Ovary (tissue), 9 donors: ENCODE measurements around the gene CCNB1IP1. TPM values are rescaled to one million over a fixed set of nuclear protein-coding genes. Genes with fewer than 3 reads are reported as not detected.

Experiments used
- DNase-seq, 5 donors: peaks; one replicate each; pipeline ENCODE4 v3.0.0-alpha.2; 2019 to 2020
- H3K27ac ChIP-seq, 2 donors: fragments of 200-600 bp; one replicate each; pipeline versions ENCODE4 v1.5.1 to v1.8.0; 2019 to 2022
- H3K27me3 ChIP-seq: fragments of 200-600 bp; one replicate; pipeline ENCODE4 v1.8.0; 2022
- H3K36me3 ChIP-seq: fragments of 200-600 bp; sonication (generic); one replicate; pipeline ENCODE4 v1.5.1; 2019
- H3K4me1 ChIP-seq: one replicate; pipeline ENCODE4 v1.8.1; 2013; ENCODE audit warnings: mild to moderate bottlenecking, moderate library complexity; ENCODE audit not compliant: insufficient read depth
- H3K4me3 ChIP-seq: fragments of 200-600 bp; sonication (generic); one replicate; pipeline ENCODE4 v1.5.1; 2017
- H3K9me3 ChIP-seq, 2 donors: fragments of 200-600 bp in 1 of 2; sonication (generic) in 1 of 2; one replicate each; pipeline versions ENCODE4 v1.5.1 to v1.8.1; 2013 to 2019; ENCODE audit warnings: mild to moderate bottlenecking in 1 of 2, moderate library complexity in 1 of 2
- CTCF ChIP-seq, 3 donors: fragments of 450-650 bp in 2 of 3; fragments of 200-600 bp in 1 of 3; IDR thresholded peaks; one replicate each; pipeline versions ENCODE4 v1.5.1 to v1.8.0; 2016 to 2022; ENCODE audit warnings: antibody characterized with exemption in 3 of 3, mild to moderate bottlenecking in 1 of 3
- EP300 ChIP-seq: sonication (generic); formaldehyde crosslinking; IDR thresholded peaks from one replicate; pipeline ENCODE4 v1.6.1; 2017; ENCODE audit warnings: antibody characterized with exemption
- POLR2A ChIP-seq: fragments of 450-650 bp; IDR thresholded peaks from one replicate; pipeline ENCODE4 v1.6.1; 2017; ENCODE audit warnings: antibody characterized with exemption, mild to moderate bottlenecking, moderate library complexity
- WGBS, 3 donors: extraction: QIAGEN DNeasy Blood & Tissue Kit in 1 of 3; methylation state at CpG; one replicate each; pipeline versions ENCODE4 v1.1.5 to v1.1.7; 2013 to 2017; 5-methylcytosine and 5-hydroxymethylcytosine counted together
- intact Hi-C, 4 donors: fragments of 100-400 bp; cut with DNase I; formaldehyde crosslinking; loops; one replicate each; pipeline versions ENCODE4 v1.11.0 to v1.15.1; 2022 to 2023
- polyA plus RNA-seq, 2 donors: library from polyadenylated mRNA; stranded (reverse); fragments of 200-250 nt in 1 of 2; fragments of 350-450 nt in 1 of 2; fragmentation: Illumina TruSeq in 1 of 2; extraction: RNeasy Lipid Tissue Mini Kit (QIAGEN cat#74804) in 1 of 2; gene quantifications; one replicate each; pipeline ENCODE4 v1.2.3, GENCODE V29; 2013 to 2014
- total RNA-seq, 7 donors: library from RNA; depleted of rRNA in 2 of 7; stranded (reverse); fragments of >200 nt in 2 of 7; fragmentation: NEBNext Ultra II Directional in 3 of 7; extraction: Animal tissue kit (Norgen Biotek cat#: 25700) in 3 of 7; gene quantifications; one replicate each; pipeline versions ENCODE4 v1.1.0 to v1.2.4, GENCODE V29; 2016 to 2023
- donor health status: DM: no; HTN: no; CAD: no; lungs with moderate emphysema.
- donor health status: DM: no; HTN: no; CAD: no.
- donor health status: Bipolar disorder and iron deficiency.
- donor health status: DM: yes; HTN: yes; CAD: no.
- donor health status: DM: no; HTN: no; CAD: no.
- donor health status: DM: yes; HTN: yes; CAD: no.

CCNB1IP1 gene
- total and polyA plus RNA-seq, 9 donors, result 57.1 to 150 (median 88.0) TPM

DNA sequence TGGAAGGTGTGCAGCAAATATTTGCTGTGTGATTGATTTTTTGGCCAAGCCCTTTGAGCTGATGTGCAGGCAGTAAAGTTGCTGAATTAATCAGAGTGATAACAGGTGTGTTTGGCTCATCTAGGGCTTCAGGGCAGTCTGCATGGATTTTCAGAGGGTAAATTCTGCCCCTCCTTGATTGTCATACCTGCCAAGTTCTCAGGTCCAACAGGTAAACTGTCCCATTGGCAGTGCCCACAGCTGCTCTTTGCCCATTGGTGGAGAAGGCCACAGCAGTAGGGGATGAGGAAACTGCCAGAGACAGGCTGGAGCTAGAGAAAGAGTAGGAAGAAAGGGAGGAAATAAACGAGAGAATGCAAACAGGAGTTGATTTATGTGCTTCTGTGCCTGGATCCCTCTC lies 46.7 kb upstream of the CCNB1IP1 start:
- 16 to 25% (median 17%) methylated on average over 1 of the region's 1 CpG for WGBS, 3 donors
- H3K9me3 ChIP-seq, result no peaks in the 10 kb centered on the region
- no peak overlapping the region for H3K4me3 ChIP-seq
- no peak for DNase-seq
- H3K4me1 ChIP-seq, result no peaks in the 10 kb centered on the region
- no peaks in the 10 kb centered on the region for H3K36me3 ChIP-seq
- no peak overlapping the region for H3K27ac ChIP-seq
- TF ChIP-seq CTCF (IDR thresholded peaks at IDR 0.05) (no peak), POLR2A (no peak), EP300 (no peak)
- no peaks in the 10 kb centered on the region for H3K27me3 ChIP-seq
- intact Hi-C loops, result no loop called here

DNA sequence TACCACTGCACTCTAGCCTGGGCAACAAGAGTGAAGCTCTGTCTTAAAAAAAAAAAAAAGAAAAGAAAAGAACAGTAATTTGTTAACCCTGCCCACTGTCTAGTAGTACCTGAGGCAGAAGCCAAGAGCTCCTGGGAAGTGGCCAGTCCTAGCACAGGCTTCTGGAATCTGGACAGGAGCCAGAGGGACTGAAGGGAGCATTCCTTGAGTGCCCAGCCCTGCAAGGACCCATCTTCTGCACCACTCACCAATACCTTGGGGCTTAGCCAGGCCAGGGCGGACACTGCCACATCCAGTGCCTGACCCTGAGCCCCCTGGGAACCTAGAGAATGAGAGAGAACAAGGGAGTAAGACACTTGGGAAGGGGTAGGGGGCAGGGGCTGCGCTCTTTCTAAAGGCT lies 44.1 kb upstream of the CCNB1IP1 start:
- Histone ChIP-seq H3K36me3 (no peaks in the 10 kb centered on the region), H3K4me1 (no peaks in the 10 kb centered on the region), H3K4me3 (no peak overlapping the region), H3K9me3 (no peaks in the 10 kb centered on the region), H3K27ac (no peak overlapping the region), H3K27me3 (no peaks in the 10 kb centered on the region)
- DNase-seq, result no peak
- 95 to 97% (median 96%) methylated on average over 2 of the region's 2 CpGs for WGBS, 3 donors
- no peak for TF ChIP-seq POLR2A
- TF ChIP-seq CTCF (IDR thresholded peaks at IDR 0.05), result no peak
- TF ChIP-seq EP300, result no peak
- intact Hi-C loops, result no loop called here

GRCh38 chr14:20376071-20376588 lies 43.1 kb upstream of the CCNB1IP1 start:
- H3K36me3 ChIP-seq, result no peaks in the 10 kb centered on the region
- H3K27ac ChIP-seq, result no peak overlapping the region
- H3K27me3 ChIP-seq, result no peaks in the 10 kb centered on the region
- H3K4me1 ChIP-seq, result no peaks in the 10 kb centered on the region
- H3K9me3 ChIP-seq, result no peaks in the 10 kb centered on the region
- 89 to 92% (median 90%) methylated on average over 12 of the region's 12 CpGs for WGBS, 3 donors
- intact Hi-C loops, result no loop called here
- H3K4me3 ChIP-seq, result no peak overlapping the region
- no peak for DNase-seq
- TF ChIP-seq CTCF (IDR thresholded peaks at IDR 0.05) (no peak), POLR2A (no peak), EP300 (no peak)

- Histone ChIP-seq H3K9me3 (no peaks in the 10 kb centered on the region), H3K27ac (no peak overlapping the region), H3K27me3 (no peaks in the 10 kb centered on the region), H3K4me1 (no peaks in the 10 kb centered on the region), H3K36me3 (no peaks in the 10 kb centered on the region), H3K4me3 (no peak overlapping the region)
- WGBS, 3 donors, result 64 to 76% (median 64%) methylated on average over 3 of the region's 3 CpGs
- TF ChIP-seq POLR2A (no peak), CTCF (IDR thresholded peaks at IDR 0.05) (no peak), EP300 (no peak)
- DNase-seq, result no peak
- intact Hi-C loops, result no loop called here
These were observed 42.4 kb upstream of the CCNB1IP1 start for GRCh38 chr14:20375471-20375870.
